ENCODE data around the gene LIME1. TPM values are rescaled to one million over a fixed set of nuclear protein-coding genes. Genes with fewer than 3 reads are reported as not detected.

The LIME1 gene
- total and polyA plus RNA-seq, 2 of the 8 experiments (the other 6 are each of a cell fraction or from before 2014, with no cell fraction given) = 4.5 to 5.9 TPM

DNA sequence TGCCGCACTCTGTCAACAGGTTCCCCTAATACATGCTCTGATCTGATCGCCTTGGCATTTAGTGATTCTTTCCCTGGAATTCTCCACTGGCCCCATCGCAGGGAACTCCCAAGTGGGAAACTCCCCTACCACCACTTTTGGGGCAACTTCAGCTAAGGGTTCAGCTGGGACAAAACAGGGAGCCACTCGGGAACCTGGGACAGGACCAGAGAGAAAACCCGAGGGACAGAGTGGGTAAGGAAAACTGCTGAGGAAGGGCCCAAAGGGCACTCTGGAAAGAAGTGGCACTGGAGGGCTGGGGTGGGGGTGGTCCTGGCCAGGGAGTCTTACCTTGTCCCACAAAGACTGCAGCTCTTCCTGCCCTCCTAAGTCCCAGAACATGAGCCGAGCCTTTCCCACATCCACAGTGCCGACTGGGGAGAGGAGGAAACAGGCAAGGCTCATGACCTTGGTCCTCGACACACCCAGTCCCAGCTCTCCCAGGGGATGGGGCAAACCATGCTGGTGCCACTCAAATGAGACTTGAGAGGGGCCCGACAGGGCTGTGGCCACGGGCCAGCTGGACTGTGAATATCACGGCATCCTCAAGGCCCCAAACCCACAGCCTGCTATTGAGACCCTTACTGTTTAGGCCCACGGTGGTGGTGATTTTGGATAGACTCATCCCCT lies 30.3 kb upstream of the LIME1 start (continued):
- TF ChIP-seq, protein P1, sequence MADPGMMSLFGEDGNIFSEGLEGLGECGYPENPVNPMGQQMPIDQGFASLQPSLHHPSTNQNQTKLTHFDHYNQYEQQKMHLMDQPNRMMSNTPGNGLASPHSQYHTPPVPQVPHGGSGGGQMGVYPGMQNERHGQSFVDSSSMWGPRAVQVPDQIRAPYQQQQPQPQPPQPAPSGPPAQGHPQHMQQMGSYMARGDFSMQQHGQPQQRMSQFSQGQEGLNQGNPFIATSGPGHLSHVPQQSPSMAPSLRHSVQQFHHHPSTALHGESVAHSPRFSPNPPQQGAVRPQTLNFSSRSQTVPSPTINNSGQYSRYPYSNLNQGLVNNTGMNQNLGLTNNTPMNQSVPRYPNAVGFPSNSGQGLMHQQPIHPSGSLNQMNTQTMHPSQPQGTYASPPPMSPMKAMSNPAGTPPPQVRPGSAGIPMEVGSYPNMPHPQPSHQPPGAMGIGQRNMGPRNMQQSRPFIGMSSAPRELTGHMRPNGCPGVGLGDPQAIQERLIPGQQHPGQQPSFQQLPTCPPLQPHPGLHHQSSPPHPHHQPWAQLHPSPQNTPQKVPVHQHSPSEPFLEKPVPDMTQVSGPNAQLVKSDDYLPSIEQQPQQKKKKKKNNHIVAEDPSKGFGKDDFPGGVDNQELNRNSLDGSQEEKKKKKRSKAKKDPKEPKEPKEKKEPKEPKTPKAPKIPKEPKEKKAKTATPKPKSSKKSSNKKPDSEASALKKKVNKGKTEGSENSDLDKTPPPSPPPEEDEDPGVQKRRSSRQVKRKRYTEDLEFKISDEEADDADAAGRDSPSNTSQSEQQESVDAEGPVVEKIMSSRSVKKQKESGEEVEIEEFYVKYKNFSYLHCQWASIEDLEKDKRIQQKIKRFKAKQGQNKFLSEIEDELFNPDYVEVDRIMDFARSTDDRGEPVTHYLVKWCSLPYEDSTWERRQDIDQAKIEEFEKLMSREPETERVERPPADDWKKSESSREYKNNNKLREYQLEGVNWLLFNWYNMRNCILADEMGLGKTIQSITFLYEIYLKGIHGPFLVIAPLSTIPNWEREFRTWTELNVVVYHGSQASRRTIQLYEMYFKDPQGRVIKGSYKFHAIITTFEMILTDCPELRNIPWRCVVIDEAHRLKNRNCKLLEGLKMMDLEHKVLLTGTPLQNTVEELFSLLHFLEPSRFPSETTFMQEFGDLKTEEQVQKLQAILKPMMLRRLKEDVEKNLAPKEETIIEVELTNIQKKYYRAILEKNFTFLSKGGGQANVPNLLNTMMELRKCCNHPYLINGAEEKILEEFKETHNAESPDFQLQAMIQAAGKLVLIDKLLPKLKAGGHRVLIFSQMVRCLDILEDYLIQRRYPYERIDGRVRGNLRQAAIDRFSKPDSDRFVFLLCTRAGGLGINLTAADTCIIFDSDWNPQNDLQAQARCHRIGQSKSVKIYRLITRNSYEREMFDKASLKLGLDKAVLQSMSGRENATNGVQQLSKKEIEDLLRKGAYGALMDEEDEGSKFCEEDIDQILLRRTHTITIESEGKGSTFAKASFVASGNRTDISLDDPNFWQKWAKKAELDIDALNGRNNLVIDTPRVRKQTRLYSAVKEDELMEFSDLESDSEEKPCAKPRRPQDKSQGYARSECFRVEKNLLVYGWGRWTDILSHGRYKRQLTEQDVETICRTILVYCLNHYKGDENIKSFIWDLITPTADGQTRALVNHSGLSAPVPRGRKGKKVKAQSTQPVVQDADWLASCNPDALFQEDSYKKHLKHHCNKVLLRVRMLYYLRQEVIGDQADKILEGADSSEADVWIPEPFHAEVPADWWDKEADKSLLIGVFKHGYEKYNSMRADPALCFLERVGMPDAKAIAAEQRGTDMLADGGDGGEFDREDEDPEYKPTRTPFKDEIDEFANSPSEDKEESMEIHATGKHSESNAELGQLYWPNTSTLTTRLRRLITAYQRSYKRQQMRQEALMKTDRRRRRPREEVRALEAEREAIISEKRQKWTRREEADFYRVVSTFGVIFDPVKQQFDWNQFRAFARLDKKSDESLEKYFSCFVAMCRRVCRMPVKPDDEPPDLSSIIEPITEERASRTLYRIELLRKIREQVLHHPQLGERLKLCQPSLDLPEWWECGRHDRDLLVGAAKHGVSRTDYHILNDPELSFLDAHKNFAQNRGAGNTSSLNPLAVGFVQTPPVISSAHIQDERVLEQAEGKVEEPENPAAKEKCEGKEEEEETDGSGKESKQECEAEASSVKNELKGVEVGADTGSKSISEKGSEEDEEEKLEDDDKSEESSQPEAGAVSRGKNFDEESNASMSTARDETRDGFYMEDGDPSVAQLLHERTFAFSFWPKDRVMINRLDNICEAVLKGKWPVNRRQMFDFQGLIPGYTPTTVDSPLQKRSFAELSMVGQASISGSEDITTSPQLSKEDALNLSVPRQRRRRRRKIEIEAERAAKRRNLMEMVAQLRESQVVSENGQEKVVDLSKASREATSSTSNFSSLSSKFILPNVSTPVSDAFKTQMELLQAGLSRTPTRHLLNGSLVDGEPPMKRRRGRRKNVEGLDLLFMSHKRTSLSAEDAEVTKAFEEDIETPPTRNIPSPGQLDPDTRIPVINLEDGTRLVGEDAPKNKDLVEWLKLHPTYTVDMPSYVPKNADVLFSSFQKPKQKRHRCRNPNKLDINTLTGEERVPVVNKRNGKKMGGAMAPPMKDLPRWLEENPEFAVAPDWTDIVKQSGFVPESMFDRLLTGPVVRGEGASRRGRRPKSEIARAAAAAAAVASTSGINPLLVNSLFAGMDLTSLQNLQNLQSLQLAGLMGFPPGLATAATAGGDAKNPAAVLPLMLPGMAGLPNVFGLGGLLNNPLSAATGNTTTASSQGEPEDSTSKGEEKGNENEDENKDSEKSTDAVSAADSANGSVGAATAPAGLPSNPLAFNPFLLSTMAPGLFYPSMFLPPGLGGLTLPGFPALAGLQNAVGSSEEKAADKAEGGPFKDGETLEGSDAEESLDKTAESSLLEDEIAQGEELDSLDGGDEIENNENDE (IDR thresholded peaks at IDR 0.05; ENCODE audit: insufficient replicate concordance, low read length) = no peak
- TF ChIP-seq BACH1 (IDR thresholded peaks at IDR 0.05; ENCODE audit: low read length) (no peak), NANOG (IDR thresholded peaks at IDR 0.05; ENCODE audit: insufficient read depth, low read depth, low read length, poor library complexity, severe bottlenecking) (no peak), NRF1 (IDR thresholded peaks at IDR 0.05; ENCODE audit: low read depth, low read length) (no peak), TAF1 (IDR thresholded peaks at IDR 0.05; ENCODE audit: low read depth, low read length) (no peak), SP4 (IDR thresholded peaks at IDR 0.05; ENCODE audit: low read length) (no peak)
